H1 (cell line): ENCODE results near the gene CDX2. TPM values are rescaled to one million over a fixed set of nuclear protein-coding genes. Genes with fewer than 3 reads are reported as not detected.

Experiments
- CTCF ChIA-PET: fragments of 300-600 bp; sonication (Branson Sonifier 250); formaldehyde crosslinking; loops from one replicate; lab custom pipeline; 2021; ENCODE audit not compliant: partially characterized antibody; lab: Charles Lee
- POLR2A ChIA-PET: fragments of 300-600 bp; sonication (Branson Sonifier 250); formaldehyde crosslinking; loops from one replicate; lab custom pipeline; 2021; ENCODE audit warnings: inconsistent platforms; ENCODE audit not compliant: partially characterized antibody; lab: Charles Lee
- DNase-seq, 2 experiments: peaks; one replicate each; pipeline versions ENCODE4 v3.0.0 to v3.0.0-alpha.2; 2010 to 2022; ENCODE audit warnings: low spot score in 2 of 2, low read depth in 1 of 2, mixed read lengths in 1 of 2
- FAIRE-seq: peaks from 2 replicates; lab custom pipeline; 2011; peaks lifted over from hg19 to GRCh38; lab: Jason Lieb, UNC
- H2AFZ ChIP-seq: 2 replicates; pipeline ENCODE4 v1.8.1; 2012; ENCODE audit warnings: low read length, inconsistent platforms
- H2AK5ac ChIP-seq: 2 replicates; pipeline ENCODE4 v1.6.1; 2013; ENCODE audit warnings: low read depth, low read length
- H2BK120ac ChIP-seq: replicated peaks from 2 replicates; pipeline ENCODE3; 2013; ENCODE audit warnings: low read depth, low read length, inconsistent platforms
- H2BK12ac ChIP-seq: 2 replicates; pipeline ENCODE4 v1.6.1; 2013; ENCODE audit warnings: low read depth, low read length
- H2BK15ac ChIP-seq: 2 replicates; pipeline ENCODE4 v1.6.1; 2013; ENCODE audit warnings: low read length
- H2BK20ac ChIP-seq: 2 replicates; pipeline ENCODE4 v1.6.1; 2013; ENCODE audit warnings: low read length
- H2BK5ac ChIP-seq: 2 replicates; pipeline ENCODE4 v1.6.1; 2013; ENCODE audit warnings: low read depth, low read length
- H3K14ac ChIP-seq: 2 replicates; pipeline ENCODE4 v1.6.1; 2013; ENCODE audit warnings: inconsistent platforms; ENCODE audit not compliant: insufficient read length
- H3K18ac ChIP-seq: 2 replicates; pipeline ENCODE4 v1.6.1; 2013; ENCODE audit warnings: low read length; ENCODE audit errors: extremely low read depth
- H3K23ac ChIP-seq: 2 replicates; pipeline ENCODE4 v1.6.1; 2013; ENCODE audit warnings: inconsistent platforms; ENCODE audit not compliant: insufficient read length
- H3K23me2 ChIP-seq: 2 replicates; pipeline ENCODE4 v1.6.1; 2013; ENCODE audit warnings: low read depth, low read length
- H3K27ac ChIP-seq: 2 replicates; pipeline ENCODE4 v1.6.1; 2011; ENCODE audit warnings: low read depth, low read length, inconsistent platforms
- H3K27me3 ChIP-seq, 4 experiments: replicated peaks in 1 of 4; 1 replicate in 1 of 4; 2 replicates in 3 of 4; pipeline versions ENCODE4 v1.6.1 to v1.8.1; 2011 to 2013; ENCODE audit warnings: low read length in 3 of 4, mild to moderate bottlenecking in 3 of 4, inconsistent platforms in 2 of 4, mixed read lengths in 2 of 4, moderate library complexity in 1 of 4; ENCODE audit not compliant: control insufficient read depth in 3 of 4, insufficient read depth in 3 of 4; ENCODE audit errors: extremely low read depth in 1 of 4
- H3K36me3 ChIP-seq, 4 experiments: 2 replicates each; pipeline versions ENCODE4 v1.6.1 to v1.8.1; 2011 to 2013; ENCODE audit warnings: mild to moderate bottlenecking in 4 of 4, low read length in 3 of 4, moderate library complexity in 2 of 4, control low read depth in 1 of 4, inconsistent platforms in 1 of 4; ENCODE audit not compliant: insufficient read depth in 4 of 4, control insufficient read depth in 2 of 4
- H3K4ac ChIP-seq: replicated peaks from 2 replicates; pipeline ENCODE3; 2013; ENCODE audit warnings: low read length, low read depth, mixed read lengths, inconsistent platforms; ENCODE audit not compliant: insufficient read length
- H3K4me1 ChIP-seq, 4 experiments: replicated peaks in 1 of 4; 1 replicate in 1 of 4; 2 replicates in 3 of 4; pipeline versions ENCODE4 v1.6.1 to v1.8.1; 2011 to 2013; ENCODE audit warnings: low read length in 3 of 4, inconsistent platforms in 2 of 4, mixed read lengths in 1 of 4; ENCODE audit not compliant: insufficient read depth in 4 of 4, control insufficient read depth in 3 of 4
- H3K4me2 ChIP-seq, 2 experiments: 2 replicates each; pipeline versions ENCODE4 v1.6.1 to v1.8.1; 2011 to 2013; ENCODE audit warnings: low read depth in 2 of 2, low read length in 2 of 2, control low read depth in 1 of 2, inconsistent platforms in 1 of 2, mild to moderate bottlenecking in 1 of 2; ENCODE audit not compliant: insufficient read depth in 1 of 2
- H3K4me3 ChIP-seq, 4 experiments: fragments of 200-600, 300-600 bp in 1 of 4; sonication (generic), shearing (Covaris generic), sonication (Bioruptor Twin) in 1 of 4; 2 replicates each; pipeline versions ENCODE4 v1.5.1 to v1.8.1; 2011 to 2016; ENCODE audit warnings: low read length in 4 of 4, low read depth in 3 of 4, control low read depth in 2 of 4, inconsistent platforms in 2 of 4, mild to moderate bottlenecking in 2 of 4, mixed read lengths in 1 of 4, moderate library complexity in 1 of 4; ENCODE audit not compliant: insufficient read depth in 2 of 4; ENCODE audit errors: extremely low read depth in 1 of 4
- H3K56ac ChIP-seq: replicated peaks from 2 replicates; pipeline ENCODE3; 2013; ENCODE audit warnings: low read depth, mild to moderate bottlenecking, mixed read lengths, low read length, inconsistent platforms; ENCODE audit not compliant: insufficient read length
- H3K79me1 ChIP-seq: 2 replicates; pipeline ENCODE4 v1.6.1; 2013; ENCODE audit warnings: low read depth, low read length, control low read depth
- H3K79me2 ChIP-seq, 2 experiments: 2 replicates each; pipeline versions ENCODE4 v1.6.1 to v1.8.1; 2012 to 2013; ENCODE audit warnings: low read length in 2 of 2, mild to moderate bottlenecking in 2 of 2, inconsistent platforms in 1 of 2; ENCODE audit not compliant: insufficient read depth in 2 of 2, control insufficient read depth in 1 of 2
- H3K9ac ChIP-seq, 4 experiments: replicated peaks in 1 of 4; 1 replicate in 1 of 4; 2 replicates in 3 of 4; pipeline versions ENCODE4 v1.6.1 to v1.8.1; 2011 to 2013; ENCODE audit warnings: low read depth in 3 of 4, low read length in 3 of 4, control low read depth in 2 of 4, mild to moderate bottlenecking in 2 of 4, moderate library complexity in 2 of 4, inconsistent platforms in 1 of 4; ENCODE audit errors: extremely low read depth in 1 of 4
- H3K9me3 ChIP-seq, 2 experiments: 2 replicates each; pipeline versions ENCODE4 v1.6.1 to v1.8.1; 2012 to 2013; ENCODE audit warnings: mild to moderate bottlenecking in 2 of 2, moderate library complexity in 2 of 2, control low read depth in 1 of 2, inconsistent platforms in 1 of 2, low read depth in 1 of 2, low read length in 1 of 2, mixed read lengths in 1 of 2; ENCODE audit not compliant: insufficient read depth in 2 of 2
- H4K20me1 ChIP-seq, 2 experiments: replicated peaks in 1 of 2; 2 replicates each; pipeline versions ENCODE3 to v1.8.1; 2011 to 2013; ENCODE audit warnings: inconsistent platforms in 2 of 2, low read length in 2 of 2, mild to moderate bottlenecking in 1 of 2; ENCODE audit not compliant: insufficient read depth in 2 of 2, control insufficient read depth in 1 of 2
- H4K5ac ChIP-seq: 2 replicates; pipeline ENCODE4 v1.6.1; 2013; ENCODE audit warnings: low read length, low read depth, mixed read lengths, inconsistent platforms; ENCODE audit not compliant: insufficient read length
- H4K8ac ChIP-seq: 2 replicates; pipeline ENCODE4 v1.8.0; 2013; ENCODE audit warnings: mild to moderate bottlenecking, moderate library complexity, low read length, inconsistent platforms; ENCODE audit not compliant: insufficient read depth; ENCODE audit errors: extremely low read depth
- H4K91ac ChIP-seq: replicated peaks from 2 replicates; pipeline ENCODE3; 2013; ENCODE audit warnings: low read length, mixed read lengths, inconsistent platforms; ENCODE audit not compliant: insufficient read length
- CBX8 ChIP-seq: fragments of 300-800, 300-1000 bp; sonication (generic); IDR thresholded peaks from 2 replicates; pipeline ENCODE4 v1.7.1; 2016; ENCODE audit warnings: low read depth, low read length, borderline replicate concordance
- CREB1 ChIP-seq: IDR thresholded peaks from 2 replicates; pipeline ENCODE4 v1.6.1; 2012; ENCODE audit warnings: inconsistent platforms
- EGR1 ChIP-seq: IDR thresholded peaks from 2 replicates; pipeline ENCODE4 v1.6.1; 2011; ENCODE audit warnings: low read depth, low read length, borderline replicate concordance
- FOSL1 ChIP-seq: IDR thresholded peaks from 2 replicates; pipeline ENCODE4 v1.6.1; 2011; ENCODE audit warnings: mild to moderate bottlenecking, low read depth, low read length, moderate library complexity; ENCODE audit not compliant: insufficient read depth
- RBBP5 ChIP-seq: IDR thresholded peaks from 2 replicates; pipeline ENCODE4 v1.7.1; 2012; ENCODE audit warnings: low read depth, mild to moderate bottlenecking, inconsistent platforms, low read length, moderate library complexity, borderline replicate concordance
- SP1 ChIP-seq: IDR thresholded peaks from 2 replicates; pipeline ENCODE4 v1.6.1; 2011; ENCODE audit warnings: low read depth, low read length
- TAF1 ChIP-seq: IDR thresholded peaks from 2 replicates; pipeline ENCODE4 v1.6.1; 2011; ENCODE audit warnings: mild to moderate bottlenecking, low read depth, low read length
- TAF7 ChIP-seq: optimal IDR thresholded peaks from 2 replicates; pipeline ENCODE3; 2011; ENCODE audit warnings: low read depth, mild to moderate bottlenecking, inconsistent platforms, low read length, moderate library complexity, borderline replicate concordance
- WGBS, 2 experiments: shearing (Covaris generic) in 1 of 2; methylation state at CpG; one replicate each; pipeline versions ENCODE4 v1.1.6 to v1.1.7; 2013 to 2015; ENCODE audit warnings: low lambda C conversion rate in 2 of 2, mixed read lengths in 2 of 2, inconsistent platforms in 1 of 2, low coverage in 1 of 2, missing lambda C conversion rate in 1 of 2; ENCODE audit not compliant: insufficient replicate concordance in 2 of 2, insufficient coverage in 1 of 2, insufficient read length in 1 of 2; ENCODE audit errors: extremely low coverage in 1 of 2, missing lambda C conversion rate in 1 of 2; 5-methylcytosine and 5-hydroxymethylcytosine counted together
- polyA plus RNA-seq, 7 experiments: library from polyadenylated mRNA; depleted of rRNA in 3 of 7; stranded (reverse) in 5 of 7; unstranded in 2 of 7; fragments of >200 nt in 5 of 7; fragments of 200-250 nt in 2 of 7; gene quantifications; 1 replicate in 5 of 7; 2 replicates in 1 of 7; 4 replicates in 1 of 7; pipeline versions ENCODE4 v1.2.1 to v1.2.3, GENCODE V29; 2011 to 2013; ENCODE audit warnings: missing spikeins in 2 of 7, mixed read lengths in 2 of 7
- total RNA-seq: library from RNA; stranded (reverse); fragmentation: NEBNext Ultra II Directional; extraction: Animal tissue kit (Norgen Biotek cat#: 25700); gene quantifications from 2 replicates; pipeline ENCODE4 v1.2.1, GENCODE V29; 2021
- TF ChIP-seq, protein P1 (sequence below): IDR thresholded peaks from 2 replicates; pipeline ENCODE4 v1.6.1; 2012; ENCODE audit warnings: low read length, inconsistent platforms

CDX2 gene
- total and polyA plus RNA-seq, 2 of the 8 experiments (the other 6 are each of a cell fraction or from before 2014, with no cell fraction given), result 0.09 TPM; not detected in 1

DNA sequence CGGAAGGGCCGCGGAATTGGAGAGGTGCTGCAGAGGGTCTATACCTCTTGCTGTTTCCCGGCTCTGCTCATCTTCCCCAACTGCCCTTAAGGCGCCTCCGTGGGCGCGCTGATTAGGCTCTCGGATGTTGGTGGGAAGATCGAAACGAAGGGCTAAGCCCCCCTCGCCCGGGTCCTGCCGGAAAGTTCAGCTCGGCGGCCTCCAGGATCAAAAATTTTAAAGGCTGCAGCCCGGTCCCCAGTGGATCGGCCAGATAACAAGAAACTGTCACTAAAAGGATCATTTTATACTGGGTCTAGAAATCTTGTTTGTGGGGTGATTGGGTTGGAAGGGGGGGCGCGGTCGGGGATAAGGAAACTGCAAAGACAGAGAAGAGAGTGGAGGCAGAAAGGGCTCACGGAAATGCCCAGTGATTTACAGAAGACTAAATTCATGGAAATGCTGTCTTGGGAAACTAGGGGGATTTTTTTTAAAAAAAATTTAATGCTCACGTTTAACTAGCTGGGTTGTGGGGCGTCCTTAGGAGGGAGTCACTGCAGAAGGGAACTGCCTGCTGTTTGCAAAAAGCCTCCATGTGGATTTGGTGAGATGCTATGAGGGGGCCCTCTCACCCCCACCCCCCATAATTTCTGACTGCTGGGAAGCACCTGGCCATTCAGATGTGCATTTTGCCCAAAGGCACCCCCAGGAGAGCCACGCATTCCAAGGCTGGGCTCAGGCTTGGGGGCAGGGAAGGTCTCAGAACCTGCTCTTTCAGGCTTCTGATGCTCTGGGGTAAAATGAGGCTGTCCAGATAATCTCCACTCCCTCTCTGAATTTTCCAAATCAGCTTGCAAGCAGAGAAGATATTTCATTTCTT lies 7.7 kb downstream of the CDX2 start:
- Histone ChIP-seq H2AK5ac (no peak overlapping the region), H3K36me3 (no peaks in the 10 kb centered on the region; a peak in 1 of 8 replicates), H3K79me2 (no peaks in the 10 kb centered on the region), H3K14ac (no peak overlapping the region), H3K4me2 (peak overlapping the region; percentile 10 to 66), H3K18ac (no peak overlapping the region; the same call in 1 of the 2 replicates), H2BK15ac (no peak overlapping the region), H2AFZ (no peak overlapping the region), H3K4ac (no peak overlapping the region), H4K5ac (no peak overlapping the region), H4K8ac (no peak overlapping the region), H3K23me2 (peaks cover 4% of the 10 kb centered on the region; the same call in 1 of the 2 replicates), H4K91ac (no peak overlapping the region), H2BK12ac (0 out of 2 replicates have a peak overlapping the region, but pooled peaks have one; percentile 9), H3K9me3 (no peaks in the 10 kb centered on the region; a peak in 1 of 4 replicates), H2BK20ac (no peak overlapping the region), H3K27ac (no peak overlapping the region), H3K4me1 (peaks cover 10 to 26% (median 15%) of the 10 kb centered on the region in 4 experiments; a peak in 6 of 7 replicates), H3K56ac (no peak overlapping the region), H3K27me3 (peaks cover 91 to 100% (median 97%) of the 10 kb centered on the region in 4 experiments), H2BK5ac (no peak overlapping the region), H4K20me1 (peaks cover 24 to 36% of the 10 kb centered on the region in 2 experiments), H3K23ac (no peak overlapping the region), H3K9ac (no peak overlapping the region), H3K79me1 (no peaks in the 10 kb centered on the region), H2BK120ac (no peak overlapping the region), H3K4me3 (peak overlapping the region in 3 of 4 experiments; percentile 11 to 49 (median 26); a peak in 4 of 8 replicates)
- DNase-seq, result no peak
- ChIA-PET CTCF (interaction anchor here (0.8 to 19.7 kb wide), 17 partner anchors 7 to 599 kb away, joined by 3 to 283 read pairs (median 4); partner anchors contain the start of genes CDX2, PDX1 and URAD), POLR2A (interaction anchor here (1.2 to 2.8 kb wide), 4 partner anchors 8 to 135 kb away, joined by 3 to 16 read pairs (median 5); partner anchors contain the start of gene CDX2)
- WGBS, 2 experiments, result 2% methylated on average over 25 of the region's 25 CpGs; no CpG with 5 or more reads in 1 of the 2 experiments
- no peak for FAIRE-seq
- TF ChIP-seq TAF1 (no peak), FOSL1 (no peak), RBBP5 (no peak), EGR1 (peak; percentile 32; the same call in 1 of the 2 replicates), TAF7 (no peak), CREB1 (no peak), SP1 (peak; percentile 88), CBX8 (no peak)
- TF ChIP-seq, protein P1, sequence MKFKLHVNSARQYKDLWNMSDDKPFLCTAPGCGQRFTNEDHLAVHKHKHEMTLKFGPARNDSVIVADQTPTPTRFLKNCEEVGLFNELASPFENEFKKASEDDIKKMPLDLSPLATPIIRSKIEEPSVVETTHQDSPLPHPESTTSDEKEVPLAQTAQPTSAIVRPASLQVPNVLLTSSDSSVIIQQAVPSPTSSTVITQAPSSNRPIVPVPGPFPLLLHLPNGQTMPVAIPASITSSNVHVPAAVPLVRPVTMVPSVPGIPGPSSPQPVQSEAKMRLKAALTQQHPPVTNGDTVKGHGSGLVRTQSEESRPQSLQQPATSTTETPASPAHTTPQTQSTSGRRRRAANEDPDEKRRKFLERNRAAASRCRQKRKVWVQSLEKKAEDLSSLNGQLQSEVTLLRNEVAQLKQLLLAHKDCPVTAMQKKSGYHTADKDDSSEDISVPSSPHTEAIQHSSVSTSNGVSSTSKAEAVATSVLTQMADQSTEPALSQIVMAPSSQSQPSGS, result no peak
